T1000 (cell line): ENCODE measurements around the gene SHISA9.

Source experiments
- DNase-seq: peaks from one replicate; lab custom pipeline; 2025; ENCODE audit warnings: mixed read lengths; lab: John Stamatoyannopoulos, UW

The SHISA9 gene

DNA sequence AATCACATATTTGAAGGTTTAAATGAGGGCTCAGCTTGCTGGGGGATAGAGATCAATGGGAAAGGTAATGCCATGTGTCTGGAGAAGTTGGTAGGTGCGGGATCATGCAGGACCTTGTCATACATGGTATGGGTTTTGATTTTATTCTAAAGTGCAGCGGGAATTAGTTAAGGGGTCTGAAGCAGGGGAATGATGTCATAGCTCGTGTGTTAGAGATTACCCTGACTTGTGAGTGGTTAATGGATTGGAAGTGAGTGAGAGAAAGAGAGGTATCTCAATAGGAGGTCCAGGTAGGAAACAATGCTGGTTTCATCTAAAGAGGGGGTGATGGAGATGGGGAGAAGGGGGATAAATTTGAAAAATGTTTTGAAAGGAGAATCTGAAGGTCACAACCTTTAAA is 280.0 kb downstream of the SHISA9 start:
- DNase-seq: no peak

GRCh38 chr16:13186813-13187212 is 285.4 kb downstream of the SHISA9 start:
- DNase-seq: no peak

GRCh38 chr16:13189250-13189649 is 287.9 kb downstream of the SHISA9 start:
- no peak for DNase-seq

- no peak for DNase-seq
These were observed 292.3 kb downstream of the SHISA9 start for GRCh38 chr16:13193721-13194120.

DNA sequence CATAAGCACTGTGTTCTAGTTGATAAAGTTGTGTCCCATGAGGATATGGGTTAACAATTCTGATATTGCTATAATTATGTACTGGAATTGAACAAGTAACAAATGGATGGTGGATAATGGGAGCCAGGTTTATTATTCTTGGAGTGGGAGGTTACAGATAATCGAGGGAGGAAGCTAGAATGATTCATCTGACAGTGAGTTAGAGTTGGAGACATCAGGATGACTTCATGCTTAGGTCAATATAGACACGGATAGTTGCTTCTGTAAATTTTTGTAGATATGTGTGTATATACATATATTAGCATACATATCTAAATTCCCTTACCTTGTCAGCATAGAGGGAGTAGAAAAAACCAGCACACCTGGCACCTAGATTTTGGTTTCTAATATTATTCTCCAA is 293.4 kb downstream of the SHISA9 start:
- no peak for DNase-seq

DNA sequence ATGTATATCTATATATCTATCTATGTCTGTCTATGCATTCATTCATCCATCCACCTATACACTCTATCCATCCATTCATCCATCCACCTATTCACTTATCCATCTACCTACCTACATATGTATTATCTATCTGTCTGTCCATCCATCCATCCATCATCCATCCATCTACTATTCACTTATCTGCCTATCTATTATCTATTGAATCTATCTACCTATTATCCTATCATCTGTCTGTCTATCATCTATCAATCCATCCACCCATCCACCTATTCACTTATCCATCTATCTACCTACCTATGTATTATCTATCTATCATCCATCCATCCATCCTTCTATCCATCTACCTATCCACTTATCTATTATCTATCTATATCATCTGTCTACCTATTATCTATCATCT is 302.3 kb downstream of the SHISA9 start:
- no peak for DNase-seq

DNA sequence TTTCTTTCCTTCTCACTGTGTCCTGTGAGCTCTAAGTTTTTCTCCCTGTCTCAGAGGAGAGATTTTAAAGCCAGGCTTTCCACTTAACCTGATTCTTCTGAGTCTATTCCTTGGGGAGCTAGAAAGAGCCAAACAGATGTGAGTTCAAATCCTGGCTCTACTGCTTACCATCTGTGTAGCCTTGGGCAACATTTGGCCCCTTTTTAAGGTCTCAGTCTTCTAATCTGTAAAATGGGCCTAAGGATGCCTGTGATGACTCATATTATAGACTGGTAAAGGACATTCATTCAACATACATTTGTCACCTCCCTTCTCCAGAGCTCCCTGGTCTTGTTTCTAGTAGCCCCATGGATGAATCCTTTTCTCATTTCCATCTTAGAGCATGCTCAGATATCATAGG is 304.0 kb downstream of the SHISA9 start:
- DNase-seq: no peak

DNA sequence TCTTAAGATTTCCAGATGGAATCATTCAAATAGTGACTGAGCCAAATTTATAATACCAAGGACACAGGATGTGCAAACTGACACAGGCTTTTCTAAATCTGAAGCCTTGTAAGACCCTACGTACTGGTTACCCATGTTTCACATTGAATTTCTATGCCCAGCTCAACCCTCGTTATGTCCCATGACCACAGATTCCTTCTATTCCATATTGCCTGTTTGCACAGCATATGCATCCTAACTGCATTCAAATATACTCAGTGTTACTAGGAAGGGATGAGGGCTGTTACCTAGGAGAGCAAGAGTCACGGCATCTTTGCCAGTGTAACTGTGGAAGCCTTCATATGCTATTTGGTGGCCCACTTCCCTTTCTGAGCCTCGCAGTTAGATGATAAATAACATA is 305.2 kb downstream of the SHISA9 start:
- DNase-seq: no peak

- DNase-seq: no peak
These were observed 305.8 kb downstream of the SHISA9 start for GRCh38 chr16:13207151-13207550.

GRCh38 chr16:13223666-13224065 is 322.3 kb downstream of the SHISA9 start:
- DNase-seq: no peak

- DNase-seq: no peak
These were observed 327.6 kb downstream of the SHISA9 start for GRCh38 chr16:13229039-13229438.

- DNase-seq: no peak
These were observed 330.0 kb downstream of the SHISA9 start for GRCh38 chr16:13231365-13231764.

DNA sequence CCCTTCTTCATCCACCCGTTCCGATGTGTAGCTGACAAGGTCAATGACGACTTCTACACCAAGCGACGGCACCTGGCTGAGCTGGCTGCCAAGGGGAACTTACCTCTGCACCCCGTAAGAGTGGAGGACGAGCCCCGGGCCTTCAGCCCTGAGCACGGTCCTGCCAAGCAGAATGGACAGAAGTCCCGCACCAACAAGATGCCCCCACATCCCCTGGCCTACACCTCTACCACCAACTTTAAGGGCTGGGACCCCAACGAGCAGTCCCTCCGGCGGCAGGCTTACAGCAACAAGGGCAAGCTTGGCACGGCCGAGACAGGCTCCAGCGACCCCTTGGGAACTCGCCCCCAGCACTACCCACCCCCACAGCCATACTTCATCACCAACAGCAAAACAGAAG is 333.6 kb downstream of the SHISA9 start:
- no peak for DNase-seq

- no peak for DNase-seq
These were observed 334.9 kb downstream of the SHISA9 start for GRCh38 chr16:13236308-13236707.

DNA sequence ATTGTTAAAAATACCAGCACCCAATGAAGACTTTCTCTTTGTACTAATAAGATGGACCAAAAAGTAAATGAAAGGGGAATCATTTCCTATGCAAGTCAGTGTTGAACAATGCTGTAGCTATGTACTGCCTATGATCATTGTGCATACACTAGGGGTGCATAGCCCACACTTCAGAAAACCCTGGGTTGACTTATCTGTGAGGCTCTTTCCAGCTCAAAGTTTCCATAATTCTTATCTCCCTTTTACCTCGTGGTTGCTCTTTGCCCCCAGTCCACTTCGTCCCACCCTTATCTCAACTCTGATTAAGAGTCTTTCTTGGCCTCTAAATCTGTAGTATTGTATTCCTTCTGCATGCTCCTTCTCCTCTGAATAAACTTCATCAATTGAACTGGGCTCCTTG is 336.8 kb downstream of the SHISA9 start:
- no peak for DNase-seq

DNA sequence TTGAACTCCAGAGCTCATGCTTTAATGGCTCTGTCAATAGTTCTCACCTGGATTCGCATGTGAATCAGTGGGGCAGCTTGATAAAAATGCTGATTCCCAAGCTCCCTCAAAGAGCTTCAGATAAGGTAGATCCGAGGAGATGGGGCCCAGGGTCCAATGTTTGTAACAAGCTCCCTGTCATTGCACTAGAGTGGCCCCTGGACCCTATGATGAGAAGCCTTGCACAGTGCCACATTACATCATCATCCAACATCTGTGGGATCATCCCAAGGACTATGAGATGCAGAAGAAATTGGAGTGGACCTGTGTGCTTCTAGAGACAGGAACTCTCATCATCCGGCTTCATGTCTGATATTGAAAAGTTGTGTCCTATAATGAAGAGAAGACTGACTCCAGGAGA is 340.8 kb downstream of the SHISA9 start:
- no peak for DNase-seq

DNA sequence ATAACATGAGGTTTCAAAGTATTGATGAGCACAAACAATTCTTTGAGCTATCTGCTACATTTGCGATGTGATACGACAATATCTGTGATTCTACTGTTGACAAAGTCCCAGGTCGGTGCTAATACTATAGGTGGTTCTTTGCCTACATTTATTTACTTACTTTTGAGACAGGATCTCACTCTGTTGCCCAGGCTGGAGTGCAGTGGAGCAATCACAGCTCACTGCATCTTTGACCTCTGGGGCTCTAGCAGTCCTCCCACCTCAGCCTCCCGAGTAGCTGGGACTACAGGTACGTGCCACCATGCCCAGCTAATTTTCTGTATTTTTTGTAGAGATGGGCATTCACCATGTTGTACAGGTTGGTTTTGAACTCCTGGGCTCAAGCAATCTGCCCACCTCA is 343.4 kb downstream of the SHISA9 start:
- DNase-seq: no peak

- DNase-seq: no peak
These were observed 344.4 kb downstream of the SHISA9 start for GRCh38 chr16:13245713-13246377.

GRCh38 chr16:13254998-13255614 is 353.7 kb downstream of the SHISA9 start:
- no peak for DNase-seq

GRCh38 chr16:13262270-13263090 is 361.1 kb downstream of the SHISA9 start:
- DNase-seq: no peak

- no peak for DNase-seq
These were observed 363.6 kb downstream of the SHISA9 start for GRCh38 chr16:13264749-13265552.

DNA sequence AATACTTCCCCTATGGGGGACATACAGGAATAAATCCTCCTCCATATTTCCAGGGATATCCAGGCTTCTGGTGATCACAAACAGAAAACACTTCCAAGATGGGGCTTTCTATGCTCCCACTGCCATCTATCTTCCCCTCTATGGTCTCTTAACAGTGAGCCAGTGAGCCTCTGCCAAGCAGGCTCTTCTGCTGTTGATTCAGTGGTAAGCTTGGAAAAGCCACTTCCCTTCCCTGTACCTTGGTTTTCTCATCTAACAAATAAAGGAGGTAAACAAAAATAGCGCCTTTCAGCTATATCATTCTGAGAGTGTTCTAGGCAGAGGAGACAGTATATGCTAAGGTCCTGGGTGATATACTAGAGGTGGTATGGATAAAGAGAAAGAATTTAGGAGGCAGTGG is 368.0 kb downstream of the SHISA9 start:
- DNase-seq: no peak
